IMR-90 (cell line): ENCODE data around the gene ARTN. TPM values are rescaled to one million over a fixed set of nuclear protein-coding genes. Genes with fewer than 3 reads are reported as not detected.

Source experiments
- ATAC-seq: fragments of 200-7000 bp; cut with Tn5 transposase; 2 replicates; pipeline ENCODE4 v1.9.1; 2020; ENCODE audit warnings: low read depth, mild to moderate bottlenecking, moderate library complexity
- BruUV-seq: library from RNA; stranded (reverse); fragments of 400-500 nt; replicated peaks from 2 replicates; lab custom pipeline; 2021; lab: Mats Ljungman, UMichigan
- CTCF ChIA-PET: fragments of 300-600 bp; formaldehyde crosslinking; extraction: SDS; loops from one replicate; lab custom pipeline; 2021; ENCODE audit warnings: antibody characterized with exemption; lab: Yijun Ruan, JAX
- POLR2A ChIA-PET: fragments of 300-600 bp; sonication (Branson Sonifier 250); formaldehyde crosslinking; loops from one replicate; lab custom pipeline; 2022; ENCODE audit warnings: antibody characterized with exemption; ENCODE audit not compliant: unreplicated experiment; lab: Charles Lee
- DNase-seq: peaks from one replicate; pipeline ENCODE4 v3.0.0; 2013
- H2AFZ ChIP-seq: replicated peaks from 2 replicates; pipeline ENCODE3; 2013; ENCODE audit warnings: low read length, mild to moderate bottlenecking; ENCODE audit not compliant: poor library complexity
- H2AK5ac ChIP-seq: 2 replicates; pipeline ENCODE4 v1.6.1; 2013; ENCODE audit warnings: low read depth, low read length, inconsistent platforms
- H2AK9ac ChIP-seq: replicated peaks from 2 replicates; pipeline ENCODE3; 2013; ENCODE audit warnings: mild to moderate bottlenecking, low read depth, low read length, moderate library complexity; ENCODE audit not compliant: poor library complexity
- H2BK120ac ChIP-seq: 2 replicates; pipeline ENCODE4 v1.6.1; 2013; ENCODE audit warnings: low read depth, low read length, inconsistent platforms
- H2BK15ac ChIP-seq: 3 replicates; pipeline ENCODE4 v1.6.1; 2013; ENCODE audit warnings: low read depth, low read length, inconsistent platforms
- H2BK20ac ChIP-seq: 2 replicates; pipeline ENCODE4 v1.6.1; 2013; ENCODE audit warnings: low read depth, mild to moderate bottlenecking, inconsistent platforms, low read length, moderate library complexity
- H2BK5ac ChIP-seq: 2 replicates; pipeline ENCODE4 v1.6.1; 2013; ENCODE audit warnings: mild to moderate bottlenecking, low read depth, low read length, inconsistent platforms; ENCODE audit not compliant: poor library complexity, severe bottlenecking
- H3K14ac ChIP-seq: replicated peaks from 2 replicates; pipeline ENCODE4 v1.6.1; 2013; ENCODE audit warnings: low read depth, low read length, inconsistent platforms
- H3K18ac ChIP-seq: 2 replicates; pipeline ENCODE4 v1.6.1; 2013; ENCODE audit warnings: low read depth, low read length, control low read depth
- H3K23ac ChIP-seq: 2 replicates; pipeline ENCODE4 v1.6.1; 2013; ENCODE audit warnings: low read depth, low read length, inconsistent platforms
- H3K27ac ChIP-seq: 2 replicates; pipeline ENCODE4 v1.5.1; 2013; ENCODE audit warnings: mild to moderate bottlenecking, control low read depth, low read length; ENCODE audit not compliant: insufficient read depth
- H3K27me3 ChIP-seq: 2 replicates; pipeline ENCODE4 v1.6.1; 2013; ENCODE audit warnings: low read length; ENCODE audit not compliant: control insufficient read depth, insufficient read depth
- H3K36me3 ChIP-seq: 2 replicates; pipeline ENCODE4 v1.6.1; 2013; ENCODE audit warnings: low read length, mixed read lengths; ENCODE audit not compliant: control insufficient read depth, insufficient read depth
- H3K4ac ChIP-seq: 2 replicates; pipeline ENCODE4 v1.6.1; 2013; ENCODE audit warnings: low read depth, low read length, inconsistent platforms
- H3K4me1 ChIP-seq: 2 replicates; pipeline ENCODE4 v1.6.1; 2013; ENCODE audit warnings: low read length, mixed read lengths; ENCODE audit not compliant: control insufficient read depth, insufficient read depth
- H3K4me2 ChIP-seq: 2 replicates; pipeline ENCODE4 v1.6.1; 2013; ENCODE audit warnings: low read depth, mild to moderate bottlenecking, control low read depth, low read length, moderate library complexity
- H3K4me3 ChIP-seq: 2 replicates; pipeline ENCODE4 v1.5.1; 2013; ENCODE audit warnings: low read depth, mild to moderate bottlenecking, control low read depth, low read length, moderate library complexity; ENCODE audit not compliant: insufficient read depth
- H3K56ac ChIP-seq: 2 replicates; pipeline ENCODE4 v1.6.1; 2013; ENCODE audit warnings: low read length, inconsistent platforms; ENCODE audit not compliant: insufficient read depth; ENCODE audit errors: extremely low read depth
- H3K79me1 ChIP-seq, 2 experiments: 2 replicates each; pipeline ENCODE4 v1.6.1; 2013; ENCODE audit warnings: low read length in 2 of 2, inconsistent platforms in 1 of 2, low read depth in 1 of 2
- H3K9ac ChIP-seq: 2 replicates; pipeline ENCODE4 v1.6.1; 2013; ENCODE audit warnings: low read depth, low read length, control low read depth
- H3K9me1 ChIP-seq: 2 replicates; pipeline ENCODE4 v1.6.1; 2013; ENCODE audit warnings: low read length, inconsistent platforms; ENCODE audit not compliant: insufficient read depth
- H3K9me3 ChIP-seq: 2 replicates; pipeline ENCODE4 v1.6.1; 2013; ENCODE audit warnings: low read length; ENCODE audit not compliant: control insufficient read depth, insufficient read depth
- H4K20me1 ChIP-seq: 2 replicates; pipeline ENCODE4 v1.6.1; 2013; ENCODE audit warnings: low read length, inconsistent platforms; ENCODE audit not compliant: insufficient read depth
- H4K5ac ChIP-seq: 2 replicates; pipeline ENCODE4 v1.6.1; 2013; ENCODE audit warnings: mild to moderate bottlenecking, low read depth, low read length, control low read depth
- H4K8ac ChIP-seq, 2 experiments: 2 replicates each; pipeline ENCODE4 v1.6.1; 2013; ENCODE audit warnings: low read depth in 2 of 2, low read length in 2 of 2, control low read depth in 1 of 2, inconsistent platforms in 1 of 2
- H4K91ac ChIP-seq: 2 replicates; pipeline ENCODE4 v1.6.1; 2013; ENCODE audit warnings: low read depth, low read length, inconsistent platforms; ENCODE audit not compliant: insufficient read depth
- CHD1 ChIP-seq: IDR thresholded peaks from 2 replicates; pipeline ENCODE4 v1.6.1; 2012; ENCODE audit warnings: low read depth, low read length, improper control_type of control experiment
- ELK1 ChIP-seq: fragments of 150-350 bp; IDR thresholded peaks from 2 replicates; pipeline ENCODE4 v1.6.1; 2016; ENCODE audit warnings: low read depth, mild to moderate bottlenecking, low read length, moderate library complexity, borderline replicate concordance
- MAFK ChIP-seq: IDR thresholded peaks from 2 replicates; pipeline ENCODE4 v1.6.1; 2012; ENCODE audit warnings: low read depth, low read length, improper control_type of control experiment
- MAZ ChIP-seq: IDR thresholded peaks from 2 replicates; pipeline ENCODE4 v1.6.1; 2012; ENCODE audit warnings: low read depth, mild to moderate bottlenecking, low read length, improper control_type of control experiment, moderate library complexity, borderline replicate concordance
- NFE2L2 ChIP-seq: fragments of 150-350 bp; IDR thresholded peaks from 2 replicates; pipeline ENCODE4 v1.6.1; 2016; ENCODE audit warnings: low read depth, mild to moderate bottlenecking, low read length
- POLR2A ChIP-seq: IDR thresholded peaks from 2 replicates; pipeline ENCODE4 v1.6.1; 2012; ENCODE audit warnings: mild to moderate bottlenecking, low read depth, low read length
- USF2 ChIP-seq: fragments of 150-350 bp; IDR thresholded peaks from 2 replicates; pipeline ENCODE4 v1.6.1; 2017; ENCODE audit warnings: mild to moderate bottlenecking, antibody characterized with exemption, low read length, low read depth
- WGBS, 2 experiments: methylation state at CpG; one replicate each; pipeline versions ENCODE4 v1.1.5 to v1.1.7; 2013; ENCODE audit warnings: missing lambda C conversion rate in 2 of 2; ENCODE audit not compliant: insufficient read length in 1 of 2; ENCODE audit errors: extremely low coverage in 2 of 2; 5-methylcytosine and 5-hydroxymethylcytosine counted together
- dilution Hi-C: fragments of 300-500 bp; cut with HindIII; formaldehyde crosslinking; loops from one replicate; pipeline ENCODE4 v1.14.3; 2018; ENCODE audit warnings: low sequenced_read_pairs; ENCODE audit not compliant: unreplicated experiment
- in situ Hi-C: fragments of 300-500 bp; cut with MboI; formaldehyde crosslinking; loops from 3 replicates; pipeline ENCODE4 v1.14.3; 2019; ENCODE audit warnings: low sequenced_read_pairs, inconsistent platforms, mixed read lengths
- intact Hi-C: fragments of 100-400 bp; cut with micrococcal nuclease; formaldehyde crosslinking; loops from 2 replicates; pipeline ENCODE4 v1.10.0; 2022
- polyA plus RNA-seq, 3 experiments: library from polyadenylated mRNA; depleted of rRNA; stranded (reverse); fragments of >200 nt; gene quantifications; 2 replicates each; pipeline ENCODE4 v1.2.3, GENCODE V29; 2012; ENCODE audit warnings: low replicate concordance in 1 of 3
- total RNA-seq: library from RNA; depleted of rRNA; stranded (reverse); fragments of >200 nt; gene quantifications from 2 replicates; pipeline ENCODE4 v1.2.3, GENCODE V29; 2012

ARTN gene
- total and polyA plus RNA-seq, 2 of the 4 experiments (the other 2 are of a cell fraction) = 0.29 TPM; not detected in 1

- Histone ChIP-seq H2BK5ac (no peak overlapping the region), H3K4me3 (peak overlapping the region; percentile 11; the same call in 1 of the 2 replicates), H2BK15ac (no peak overlapping the region), H3K4me2 (peak overlapping the region; percentile 75), H2AFZ (peak overlapping the region; percentile 53), H4K20me1 (no peaks in the 10 kb centered on the region), H3K18ac (no peak overlapping the region), H2BK20ac (no peak overlapping the region), H2AK5ac (no peak overlapping the region), H3K4me1 (0 out of 2 replicates have a peak, but pooled peaks cover 2% of the 10 kb centered on the region), H3K79me1 (peaks cover 13 to 17% of the 10 kb centered on the region in 2 experiments; a peak in 3 of 4 replicates), H3K56ac (no peak overlapping the region), H3K14ac (no peak overlapping the region), H3K27me3 (no peaks in the 10 kb centered on the region), H3K9me1 (peaks cover 13% of the 10 kb centered on the region), H3K36me3 (peaks cover 15% of the 10 kb centered on the region), H3K9ac (no peak overlapping the region), H4K8ac (no peak overlapping the region), H4K5ac (no peak overlapping the region), H2AK9ac (no peak overlapping the region), H2BK120ac (no peak overlapping the region), H3K9me3 (no peaks in the 10 kb centered on the region), H3K27ac (no peak overlapping the region), H3K4ac (no peak overlapping the region), H3K23ac (no peak overlapping the region), H4K91ac (no peak overlapping the region)
- intact Hi-C loops (loop anchor here (2.0 kb wide), 1 partner anchor 23 kb away; the partner anchor contains the start of gene IPO13), in situ Hi-C loops (loop anchor here (25.0 kb wide), 1 partner anchor 432 kb away; the partner anchor contains the start of gene PTPRF), dilution Hi-C loops (no loop called here)
- CTCF ChIA-PET = interaction anchor here (1.4 kb wide), 1 partner anchor 24 kb away, joined by 4 read pairs; no protein-coding TSS in a partner anchor
- no peak for DNase-seq
- TF ChIP-seq USF2 (no peak), NFE2L2 (no peak), MAZ (no peak), ELK1 (no peak), MAFK (no peak), CHD1 (no peak), POLR2A (no peak)
- POLR2A ChIA-PET = no interaction called here
- no TSS peak for BruUV-seq
- ATAC-seq = no peak
- 55% methylated on average over 5 of the region's 7 CpGs; no CpG with 5 or more reads in 1 of the 2 experiments for WGBS, 2 experiments
These were observed 35.8 kb downstream of the ARTN start for GRCh38 chr1:43969416-43969745.
